ENCODE results near the gene STRIP2.
A peak's percentile ranks its signal among the peaks of the same experiment; 100 is the strongest.
"Not testable (repeated sequence)": the region's sequence is repeated elsewhere in the genome, so short reads cannot be mapped to it uniquely, and the experiment has no call there.

STRIP2 gene

DNA sequence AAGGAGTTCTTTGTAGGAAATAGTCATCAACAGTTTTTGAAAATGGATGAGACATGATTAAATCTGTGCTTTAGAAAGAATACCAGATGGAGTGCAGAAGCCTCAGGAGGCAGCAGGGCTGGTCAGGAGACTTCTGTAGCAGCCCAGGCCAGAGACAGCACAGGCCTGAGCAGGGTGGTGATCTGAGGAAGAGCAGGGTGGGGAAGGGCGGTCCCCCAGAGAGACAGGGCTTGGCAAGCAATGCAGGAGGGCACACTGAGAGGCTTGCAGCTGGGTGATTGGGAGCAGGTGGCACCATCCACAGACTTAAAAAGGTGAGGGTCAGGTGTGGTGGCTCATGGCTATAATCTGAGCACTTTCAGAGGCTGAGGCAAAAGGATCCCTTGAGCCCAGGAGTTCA lies 63.8 kb downstream of the STRIP2 start:
- DNase-seq: no peak

DNA sequence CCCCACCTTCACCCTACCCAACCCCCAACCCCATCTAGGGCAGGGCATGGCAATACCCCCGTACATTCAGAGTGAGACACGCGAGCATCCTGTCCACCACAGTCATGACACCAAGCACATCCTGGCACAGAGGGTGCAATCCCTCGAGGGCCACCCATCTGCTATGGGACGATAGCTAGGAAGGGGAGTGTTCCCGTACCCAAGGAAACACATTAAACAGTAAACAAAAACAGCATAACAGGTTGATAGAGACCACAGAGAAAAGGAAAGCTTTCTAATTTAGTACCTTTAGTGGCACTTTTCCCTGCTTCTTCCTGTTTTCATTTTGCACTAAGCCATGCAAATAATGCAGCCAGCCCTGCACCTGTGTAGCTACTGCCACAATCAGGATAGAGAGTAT lies 65.8 kb downstream of the STRIP2 start:
- DNase-seq: peak in 1 of 2 donors; percentile 47

DNA sequence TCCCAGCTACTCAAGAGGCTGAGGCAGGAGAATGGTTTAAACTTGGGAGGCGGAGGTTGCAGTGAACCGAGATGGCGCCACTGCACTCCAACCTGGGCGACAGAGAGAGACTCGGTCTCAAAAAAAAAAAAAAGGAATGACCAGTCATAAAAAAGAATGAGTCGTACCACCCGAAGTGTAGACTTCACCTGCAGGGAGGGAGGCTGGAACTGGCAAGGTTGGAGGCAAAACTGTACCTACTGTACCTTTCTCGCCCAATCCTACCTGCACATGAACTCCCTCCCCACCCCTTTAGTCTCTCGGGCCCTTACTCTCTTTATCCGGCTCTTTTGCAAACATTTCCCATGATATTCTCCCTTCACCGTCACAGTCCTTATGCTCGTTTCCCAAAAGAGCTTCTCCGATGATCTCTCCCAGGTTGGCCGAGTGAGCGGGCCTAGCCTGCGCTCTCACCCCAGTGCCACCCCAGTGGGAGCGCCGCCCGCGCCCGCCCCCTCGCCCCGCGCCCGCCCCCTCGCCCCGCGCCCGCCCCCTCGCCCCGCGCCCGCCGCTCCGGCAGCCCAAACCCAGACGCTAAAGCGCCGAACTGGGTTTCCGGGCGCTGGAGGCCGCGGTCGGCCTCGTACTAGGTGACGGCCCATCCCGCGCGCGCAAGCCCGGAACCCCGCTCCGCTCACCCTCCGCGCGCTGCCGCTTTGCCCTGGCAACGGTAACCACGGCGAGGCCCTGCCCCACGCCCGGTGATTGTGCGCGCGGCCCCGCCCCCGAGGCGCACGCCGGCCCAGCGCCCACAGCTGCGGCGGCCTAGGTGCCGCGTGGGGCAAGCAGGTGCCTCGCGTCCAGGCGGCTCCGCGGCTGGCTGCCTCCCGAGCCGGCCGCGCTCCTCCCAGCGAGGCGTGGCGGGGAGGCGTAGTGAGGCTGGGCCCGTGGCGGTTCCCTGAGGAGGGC lies 67.8 kb downstream of the STRIP2 start, which contains the start of gene SMKR1:
TSS of gene SMKR1 (plus strand) at position 772 of the 948 bp plus-strand sequence. CDS start 294 bp downstream, outside the sequence.
- DNase-seq: peak; percentile 94 to 95

DNA sequence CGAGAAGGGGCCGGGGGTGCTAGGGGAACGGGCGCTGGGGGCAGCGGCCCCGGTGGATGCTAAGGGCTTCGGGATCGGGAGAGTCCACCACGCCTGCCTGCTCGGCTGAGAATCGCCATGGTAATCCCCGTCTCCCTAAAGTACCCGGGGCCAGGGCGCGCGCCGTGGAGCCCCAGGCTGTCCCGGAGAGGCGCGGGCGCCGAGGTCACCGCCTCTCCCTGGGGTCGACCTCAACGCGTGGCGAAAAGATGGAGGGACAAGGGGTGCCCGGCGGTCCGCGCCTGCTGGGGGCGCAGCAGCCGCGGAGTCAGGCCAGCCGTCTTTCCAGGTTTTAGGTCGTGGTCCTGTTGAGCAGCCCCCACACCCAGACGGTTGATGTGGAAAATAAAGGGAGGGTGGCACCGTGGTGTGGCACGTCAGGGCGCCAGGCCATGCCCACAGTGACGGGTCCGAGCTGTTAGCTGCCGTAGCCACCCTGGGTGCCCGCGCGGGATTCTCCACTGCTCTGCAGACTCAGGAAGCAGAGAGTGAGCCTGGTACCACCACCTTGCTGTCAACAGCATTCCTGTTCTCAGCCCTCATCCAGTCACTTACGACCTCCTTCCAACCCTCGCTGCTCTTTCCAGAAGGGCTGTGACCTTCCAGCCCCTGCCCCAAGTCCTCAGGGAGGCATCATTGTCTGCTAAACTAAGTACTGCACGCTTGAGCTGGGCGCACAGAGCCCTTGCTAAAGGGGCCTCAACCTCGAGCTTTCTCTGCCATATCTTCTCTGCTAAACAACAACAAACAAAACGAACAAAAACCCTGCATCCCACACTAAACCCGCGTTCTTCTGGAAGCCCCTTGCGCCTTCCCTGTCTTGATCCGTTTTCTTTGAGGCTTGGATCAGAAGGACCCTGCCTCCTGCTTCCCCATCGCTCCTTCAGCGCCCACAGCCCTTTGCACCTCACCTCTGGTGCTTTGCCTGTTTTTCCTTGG lies 68.8 kb downstream of the STRIP2 start:
- DNase-seq: no peak

DNA sequence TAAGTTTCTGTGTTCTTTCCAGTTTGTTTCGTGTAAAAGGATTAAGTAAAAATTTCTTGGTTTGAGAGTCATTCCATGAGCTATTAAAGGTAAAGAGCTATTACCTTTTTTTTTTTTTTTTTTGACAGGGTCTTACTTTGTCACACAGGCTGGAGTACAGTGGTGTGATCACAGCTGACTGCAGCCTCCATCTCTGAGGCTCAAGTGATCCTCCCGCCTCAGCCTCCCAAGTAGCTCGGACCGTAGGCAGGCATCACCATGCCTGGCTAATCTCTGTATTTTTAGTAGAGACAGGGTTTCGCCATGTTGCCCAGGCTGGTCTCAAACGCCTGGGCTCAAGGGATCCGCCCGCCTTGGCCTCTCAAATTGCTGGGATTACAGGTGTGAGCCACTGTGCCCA lies 69.5 kb downstream of the STRIP2 start:
- no peak for DNase-seq

DNA sequence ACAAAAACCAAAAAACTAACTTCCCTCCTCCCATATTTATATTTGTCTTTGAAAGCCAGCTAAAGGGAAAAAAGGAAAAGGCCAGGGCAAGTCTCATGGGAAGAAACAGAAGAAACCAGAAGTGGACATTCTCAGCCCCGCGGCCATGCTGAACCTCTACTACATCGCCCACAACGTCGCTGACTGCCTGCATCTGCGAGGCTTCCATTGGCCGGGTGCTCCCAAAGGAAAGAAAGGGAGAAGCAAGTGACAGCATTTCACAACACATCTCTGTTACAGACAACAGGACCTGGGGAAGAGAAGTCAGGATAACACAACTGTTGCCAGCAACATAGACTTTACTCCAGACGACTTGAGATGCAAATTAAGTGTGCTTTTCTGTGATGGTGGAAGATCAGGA lies 78.0 kb downstream of the STRIP2 start:
- no peak for DNase-seq

DNA sequence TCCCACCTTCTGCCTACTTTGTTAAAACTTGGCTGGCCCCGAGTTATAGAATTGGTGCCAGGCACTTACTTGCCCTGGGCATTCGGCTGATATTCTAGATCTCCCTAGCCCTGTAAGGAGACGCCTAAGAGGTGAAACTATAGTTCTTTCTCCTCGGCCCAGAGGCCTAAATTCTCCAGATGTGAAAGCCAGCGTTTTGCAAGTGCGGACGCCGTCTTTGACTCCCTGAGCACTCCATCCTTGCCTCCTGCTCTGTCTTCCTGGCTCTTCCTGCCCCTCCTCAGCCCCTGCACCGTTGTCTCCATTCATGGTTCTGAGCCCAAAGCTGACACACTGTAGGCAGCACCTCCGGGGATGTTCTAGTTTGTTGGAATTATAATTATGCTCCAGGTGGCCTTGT lies 79.3 kb downstream of the STRIP2 start:
- DNase-seq: no peak

DNA sequence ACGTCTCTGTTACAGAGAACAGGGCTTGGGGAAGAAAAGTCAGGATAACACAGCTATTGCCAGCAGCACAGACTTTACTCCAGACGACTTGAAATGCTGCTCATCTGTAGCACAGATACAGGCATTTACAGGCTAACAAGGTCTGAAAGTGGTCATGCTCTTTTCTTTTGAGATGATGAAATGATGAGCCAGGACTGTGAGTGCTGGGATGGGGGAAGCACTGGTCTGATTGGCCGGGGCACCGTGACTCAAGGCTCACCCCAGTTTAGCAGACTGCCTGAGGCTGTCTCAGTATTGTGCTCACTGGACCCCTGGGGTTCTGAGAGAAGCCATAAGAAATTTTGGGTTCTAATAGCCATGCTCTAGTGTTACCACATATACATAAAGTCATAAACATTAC lies 80.5 kb downstream of the STRIP2 start:
- no peak for DNase-seq

DNA sequence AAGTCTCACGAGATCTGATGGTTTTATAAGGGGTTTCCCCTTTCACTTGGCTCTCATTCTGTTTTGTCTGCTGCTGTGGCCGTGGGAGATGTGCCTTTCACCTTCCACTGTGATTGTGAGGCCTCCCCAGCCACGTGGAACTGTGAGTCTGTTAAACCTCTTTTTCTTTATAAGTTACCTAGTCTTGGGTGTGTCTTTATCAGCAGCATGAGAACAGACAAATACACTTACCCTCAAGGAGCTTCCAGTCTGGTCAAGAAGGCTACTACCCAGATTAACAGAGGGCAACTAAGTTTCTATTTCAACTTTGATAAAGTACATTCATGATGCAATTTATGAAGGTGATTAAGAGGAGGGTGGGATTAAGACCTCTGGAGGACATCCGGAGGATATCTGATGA lies 81.1 kb downstream of the STRIP2 start:
- DNase-seq: no peak

DNA sequence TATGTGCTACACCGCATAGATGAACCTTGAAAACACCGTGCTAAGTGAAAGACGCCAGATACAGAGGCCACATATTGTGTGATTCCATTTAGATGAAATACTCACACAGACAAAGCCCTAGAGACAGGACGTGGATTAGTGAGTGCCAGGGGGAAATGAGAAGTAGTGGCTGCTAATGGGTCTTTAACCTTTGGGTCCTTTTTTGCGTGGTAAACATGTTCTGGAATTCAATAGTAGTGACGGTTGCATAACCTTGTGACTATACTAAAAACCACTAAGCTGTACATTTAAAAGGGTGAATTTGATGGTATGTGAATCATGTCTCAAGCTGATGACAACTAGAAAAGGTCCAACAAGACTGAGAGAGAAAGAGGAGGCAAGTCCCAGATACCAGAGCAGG lies 83.7 kb downstream of the STRIP2 start:
- no peak for DNase-seq

DNA sequence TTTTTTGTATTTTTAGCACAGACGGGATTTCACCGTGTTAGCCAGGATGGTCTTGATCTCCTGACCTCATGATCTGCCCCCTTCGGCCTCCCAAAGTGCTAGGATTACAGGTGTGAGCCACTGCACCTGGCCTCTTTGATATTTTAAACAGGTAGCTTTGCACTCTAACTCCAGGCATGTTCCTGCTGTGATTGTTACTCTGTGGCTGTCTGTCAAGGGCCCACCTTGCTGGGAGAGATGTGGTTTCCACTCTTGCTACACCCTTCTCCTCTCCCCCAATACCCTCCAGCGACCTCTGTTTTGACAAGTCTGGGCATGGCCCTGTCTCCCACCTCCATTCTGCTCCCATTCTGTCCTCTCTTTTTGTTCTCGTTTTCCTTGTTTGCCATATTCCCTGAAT lies 85.2 kb downstream of the STRIP2 start:
- DNase-seq: no peak

DNA sequence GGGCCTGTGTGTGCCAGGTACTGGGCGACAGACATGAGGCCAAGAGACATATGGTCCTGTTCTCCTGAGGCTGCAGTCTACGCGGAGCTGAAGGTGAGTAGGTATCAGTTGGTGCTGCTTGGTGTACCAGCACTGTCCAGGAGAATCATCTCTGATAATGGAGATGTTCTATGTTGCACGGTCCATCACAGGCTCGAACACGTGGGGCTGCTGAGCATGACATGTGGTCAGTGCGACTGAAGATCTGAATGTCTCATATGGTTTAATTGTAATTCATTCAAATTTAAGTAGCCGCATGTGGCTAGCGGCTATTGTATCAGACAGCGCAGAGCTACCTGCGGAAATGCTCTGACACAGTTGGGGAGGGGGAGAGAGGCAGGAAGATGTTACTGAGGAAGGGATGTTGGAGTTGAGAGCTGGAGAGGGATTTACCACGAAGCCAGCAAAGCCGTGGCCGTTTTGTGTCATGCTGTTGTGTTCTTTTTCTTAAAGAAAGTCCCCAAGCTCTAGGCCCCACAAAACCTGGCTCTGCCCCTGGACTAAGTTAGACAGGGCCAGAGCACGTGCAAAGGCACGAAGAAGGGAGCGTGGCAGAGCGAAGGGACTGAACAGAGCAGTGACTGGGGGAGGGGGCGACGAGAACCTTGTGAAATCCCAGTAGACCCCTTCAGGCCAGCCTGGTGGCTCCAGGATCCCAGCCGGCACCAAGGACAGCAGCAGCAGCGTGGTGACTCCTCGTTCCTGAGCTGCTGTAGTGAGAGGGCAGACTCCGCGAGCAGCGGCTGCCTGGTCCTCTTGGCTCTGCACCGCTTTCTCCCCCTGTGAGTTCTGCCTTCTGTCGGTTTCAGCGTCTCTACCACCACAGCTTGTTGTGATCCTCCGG lies 88.1 kb downstream of the STRIP2 start:
- DNase-seq: no peak

DNA sequence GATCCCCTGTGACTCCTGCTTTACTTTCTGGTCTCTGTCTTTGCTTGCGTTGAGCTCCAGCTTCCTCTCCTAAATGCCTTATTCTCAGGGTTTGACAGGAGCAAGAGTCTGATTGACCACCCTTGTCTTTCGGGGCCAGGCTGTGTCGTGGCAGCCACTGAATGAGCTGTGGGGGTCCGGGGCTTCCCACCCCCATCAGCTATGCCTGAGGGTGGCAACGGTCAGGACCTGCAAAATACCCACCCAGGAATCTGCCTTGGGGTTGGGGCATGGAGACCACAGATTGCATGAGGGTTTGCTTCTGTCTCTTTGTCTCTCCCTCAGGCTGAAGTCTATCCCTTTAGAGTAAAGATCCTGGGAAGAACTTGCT lies 88.7 kb downstream of the STRIP2 start:
- DNase-seq: no peak

DNA sequence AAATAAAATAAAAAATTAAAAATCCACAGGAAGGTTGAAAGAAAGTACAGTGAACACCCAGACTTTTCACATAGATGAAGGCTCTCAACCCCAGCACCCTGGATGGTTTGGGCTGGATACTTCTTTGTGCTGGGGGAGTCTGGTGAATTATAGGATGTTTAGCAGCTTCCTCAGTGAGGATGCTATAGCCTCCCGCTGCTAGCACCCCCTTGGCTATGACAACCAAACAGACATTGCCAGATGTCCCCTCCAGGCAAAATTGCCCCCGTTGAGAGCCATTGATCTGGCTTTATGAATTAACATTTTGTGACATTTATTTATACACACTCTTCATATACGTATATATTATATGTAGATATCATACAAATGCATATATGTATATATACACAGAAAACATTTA lies 89.7 kb downstream of the STRIP2 start:
- no peak for DNase-seq

DNA sequence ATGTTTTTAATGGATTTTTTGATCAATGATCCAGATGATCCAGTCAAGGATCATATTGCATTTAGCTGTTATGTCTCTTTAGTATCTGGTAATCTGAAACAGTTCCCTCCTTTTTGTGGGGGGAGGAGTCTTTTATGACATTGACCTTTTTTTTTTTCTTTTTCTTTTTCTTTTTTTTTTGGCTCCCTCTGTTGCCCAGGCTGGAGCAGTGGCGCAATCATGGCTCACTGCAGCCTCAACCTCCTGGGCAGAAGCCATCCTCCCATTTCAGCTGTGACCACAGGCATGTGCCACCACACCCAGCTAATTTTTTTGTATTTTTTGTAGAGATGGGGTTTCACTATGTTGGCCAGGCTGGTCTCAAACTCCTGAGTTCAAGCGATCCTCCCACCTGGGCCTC lies 90.2 kb downstream of the STRIP2 start:
- DNase-seq: peak in 1 of 2 donors; percentile 19

DNA sequence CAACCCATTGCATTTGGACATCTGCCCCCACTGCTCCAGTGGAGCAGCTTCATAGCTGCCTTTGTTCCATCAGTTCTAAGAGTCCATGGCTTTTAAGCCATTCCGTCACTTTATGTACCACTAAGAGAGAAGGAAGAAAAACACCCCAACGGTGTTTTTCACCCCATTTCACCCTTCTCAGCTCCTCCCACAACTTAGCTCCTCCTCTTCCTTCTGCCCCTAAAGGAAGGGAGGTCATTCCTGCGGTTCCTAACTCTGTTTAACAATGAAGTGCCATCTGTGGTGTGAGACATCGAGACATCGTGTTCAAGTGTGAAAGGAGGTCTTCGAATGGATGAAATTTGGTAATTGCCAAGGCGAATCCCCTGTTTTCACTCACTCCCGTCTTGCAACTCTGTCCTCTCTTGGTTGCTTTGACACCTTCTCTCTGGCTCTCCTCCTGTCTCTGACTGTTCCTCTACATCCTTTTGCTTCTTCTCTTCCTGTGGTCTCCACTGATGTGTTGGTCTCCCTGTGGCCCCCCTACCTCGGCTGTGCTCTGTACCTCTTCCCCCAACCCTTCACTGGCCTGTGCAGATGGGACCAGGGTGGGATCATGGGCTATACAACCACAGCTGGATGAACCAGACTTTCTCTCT lies 91.1 kb downstream of the STRIP2 start:
- peak in 1 of 2 donors; percentile 7 for DNase-seq

DNA sequence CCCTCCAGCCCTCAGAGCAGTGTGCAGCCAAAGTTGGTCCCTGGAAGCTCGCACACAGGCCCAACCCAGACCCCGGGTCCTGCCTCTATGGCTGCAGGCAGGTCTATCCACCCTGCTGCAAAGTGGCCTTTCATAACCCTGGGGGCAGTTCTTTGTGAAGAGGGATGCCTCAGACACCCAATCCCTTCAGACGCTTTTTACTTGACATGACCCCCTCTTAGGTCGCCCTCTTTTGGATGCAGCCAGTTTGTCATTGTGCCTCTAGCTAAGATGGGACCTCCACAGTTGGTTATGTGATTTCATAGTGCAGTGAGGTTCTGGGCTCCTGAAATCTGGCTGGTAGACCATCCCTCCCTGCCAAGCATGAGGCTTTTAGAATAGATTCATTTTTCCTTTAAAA lies 95.4 kb downstream of the STRIP2 start:
- DNase-seq: no peak

DNA sequence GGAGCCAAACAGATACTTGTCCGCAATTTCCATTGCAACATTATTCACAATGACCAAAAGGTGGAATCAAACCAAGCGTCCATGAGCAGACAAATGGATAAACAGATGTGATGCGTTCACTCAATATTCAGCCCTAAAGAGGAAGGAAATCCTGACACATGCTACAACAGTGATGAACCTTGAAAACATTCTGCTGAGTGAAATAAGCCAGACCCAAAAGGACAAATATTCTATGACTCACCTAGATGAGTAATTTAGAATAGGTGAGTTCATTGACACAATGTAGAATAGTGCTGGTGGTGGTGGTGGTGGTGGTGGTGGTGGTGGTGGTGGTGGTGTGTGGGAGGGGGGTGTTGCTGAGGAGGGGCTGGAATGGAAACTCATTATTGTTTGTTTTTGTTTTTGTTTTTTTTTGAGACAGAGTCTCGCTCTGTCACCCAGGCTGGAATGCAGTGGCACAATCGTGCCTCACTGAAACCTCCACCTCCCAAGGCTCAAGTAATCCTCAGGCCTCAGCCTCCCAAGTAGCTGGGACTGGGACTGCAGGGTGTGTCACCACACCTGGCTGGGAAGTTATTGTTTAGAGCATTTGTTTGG lies 96.7 kb downstream of the STRIP2 start:
- no peak for DNase-seq

DNA sequence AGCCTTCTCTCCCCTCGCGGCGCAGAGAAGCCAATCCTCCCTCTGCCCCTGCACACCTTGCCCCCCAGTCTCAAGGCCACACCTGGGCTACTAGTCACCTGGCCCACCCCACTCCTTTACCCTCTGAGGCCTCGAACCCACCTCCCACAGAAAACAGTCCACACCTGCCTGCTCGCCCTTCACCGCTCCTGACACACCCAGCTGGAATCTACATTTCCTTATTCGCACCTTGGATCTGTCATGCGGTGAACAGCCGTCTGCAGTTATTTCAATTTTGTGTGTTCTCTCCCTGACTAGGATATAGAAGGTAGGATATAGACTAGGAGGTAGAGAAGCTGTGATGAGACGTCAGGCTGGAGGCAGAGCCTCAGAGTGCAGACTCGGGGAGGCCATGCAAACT lies 97.5 kb downstream of the STRIP2 start:
- no peak for DNase-seq

DNA sequence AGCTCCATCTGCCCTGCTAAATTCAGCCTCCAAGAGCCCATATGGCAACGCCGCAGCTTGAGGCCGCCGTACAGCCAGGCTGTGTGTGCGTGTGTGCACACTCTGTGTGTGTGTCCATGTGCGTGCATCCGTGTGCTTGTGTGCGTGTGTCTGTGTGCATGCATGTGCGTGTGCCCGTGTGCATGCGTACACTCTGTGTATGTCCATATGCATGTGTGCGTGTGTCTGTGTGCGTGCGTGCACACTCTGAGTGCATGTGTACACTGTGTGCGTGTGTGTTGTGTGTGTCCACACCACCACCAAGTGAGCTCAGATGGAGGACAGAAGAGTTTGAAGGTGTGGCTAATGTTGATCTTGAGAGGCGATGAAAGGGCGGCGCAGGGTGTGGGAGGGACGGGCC lies 98.1 kb downstream of the STRIP2 start:
- no peak for DNase-seq

DNA sequence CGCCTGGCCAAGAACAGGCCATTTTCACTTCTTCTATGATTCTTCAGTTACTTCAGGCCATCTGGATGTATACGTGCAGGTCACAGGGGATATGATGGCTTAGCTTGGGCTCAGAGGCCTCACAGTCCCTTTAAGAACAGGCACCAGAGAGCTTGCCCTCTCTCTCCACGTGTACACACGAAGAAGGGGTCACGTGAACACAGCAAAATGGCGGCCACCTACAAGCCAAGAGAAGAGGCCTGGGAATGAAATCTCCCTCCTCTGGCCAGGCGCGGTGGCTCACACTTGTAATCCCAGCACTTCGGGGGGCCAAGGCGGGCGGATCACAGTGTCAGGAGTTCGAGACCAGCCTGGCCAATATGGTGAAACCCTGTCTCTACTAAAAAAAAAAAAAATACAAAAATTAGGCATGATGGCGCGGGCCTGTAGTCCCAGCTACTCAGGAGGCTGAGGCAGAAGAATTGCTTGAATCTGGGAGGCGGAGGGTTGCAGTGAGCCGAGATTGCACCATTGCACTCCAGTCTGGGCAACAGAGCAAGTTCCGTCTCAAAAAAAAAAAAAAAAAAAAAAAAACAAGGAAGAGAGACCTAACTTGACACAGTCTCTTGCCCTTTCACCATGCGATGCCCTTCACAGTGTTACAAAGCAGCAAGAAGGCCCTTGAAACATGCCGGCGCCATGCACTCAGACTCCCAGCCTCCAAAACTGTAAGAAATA lies 100.5 kb downstream of the STRIP2 start:
- DNase-seq: not testable (repeated sequence)

Measured in CD4-positive, alpha-beta T cell treated with Interleukin-4 for 1 hour (primary cell).